AG09309 (cell line): Measurements from ENCODE around the gene ANKFY1.

ENCODE experiments used
- DNase-seq: peaks from one replicate; pipeline ENCODE4 v3.0.0-alpha.2; 2010; ENCODE audit warnings: low read depth
- H3K4me3 ChIP-seq: 2 replicates; pipeline ENCODE4 v1.5.1; 2011; ENCODE audit warnings: mild to moderate bottlenecking, low read depth, low read length, moderate library complexity; ENCODE audit not compliant: control insufficient read depth
- TF ChIP-seq, protein P1 (sequence below): IDR thresholded peaks from 2 replicates; pipeline ENCODE4 v1.5.1; 2011; ENCODE audit warnings: mild to moderate bottlenecking, low read depth, low read length, inconsistent platforms; ENCODE audit not compliant: insufficient read depth, control insufficient read depth; ENCODE audit errors: missing control alignments

The ANKFY1 gene

GRCh38 chr17:4219241-4219640 is 44.5 kb downstream of the ANKFY1 start:
- DNase-seq, result no peak
- no peak overlapping the region for H3K4me3 ChIP-seq
- TF ChIP-seq, protein P1, sequence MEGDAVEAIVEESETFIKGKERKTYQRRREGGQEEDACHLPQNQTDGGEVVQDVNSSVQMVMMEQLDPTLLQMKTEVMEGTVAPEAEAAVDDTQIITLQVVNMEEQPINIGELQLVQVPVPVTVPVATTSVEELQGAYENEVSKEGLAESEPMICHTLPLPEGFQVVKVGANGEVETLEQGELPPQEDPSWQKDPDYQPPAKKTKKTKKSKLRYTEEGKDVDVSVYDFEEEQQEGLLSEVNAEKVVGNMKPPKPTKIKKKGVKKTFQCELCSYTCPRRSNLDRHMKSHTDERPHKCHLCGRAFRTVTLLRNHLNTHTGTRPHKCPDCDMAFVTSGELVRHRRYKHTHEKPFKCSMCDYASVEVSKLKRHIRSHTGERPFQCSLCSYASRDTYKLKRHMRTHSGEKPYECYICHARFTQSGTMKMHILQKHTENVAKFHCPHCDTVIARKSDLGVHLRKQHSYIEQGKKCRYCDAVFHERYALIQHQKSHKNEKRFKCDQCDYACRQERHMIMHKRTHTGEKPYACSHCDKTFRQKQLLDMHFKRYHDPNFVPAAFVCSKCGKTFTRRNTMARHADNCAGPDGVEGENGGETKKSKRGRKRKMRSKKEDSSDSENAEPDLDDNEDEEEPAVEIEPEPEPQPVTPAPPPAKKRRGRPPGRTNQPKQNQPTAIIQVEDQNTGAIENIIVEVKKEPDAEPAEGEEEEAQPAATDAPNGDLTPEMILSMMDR, result no peak

DNA sequence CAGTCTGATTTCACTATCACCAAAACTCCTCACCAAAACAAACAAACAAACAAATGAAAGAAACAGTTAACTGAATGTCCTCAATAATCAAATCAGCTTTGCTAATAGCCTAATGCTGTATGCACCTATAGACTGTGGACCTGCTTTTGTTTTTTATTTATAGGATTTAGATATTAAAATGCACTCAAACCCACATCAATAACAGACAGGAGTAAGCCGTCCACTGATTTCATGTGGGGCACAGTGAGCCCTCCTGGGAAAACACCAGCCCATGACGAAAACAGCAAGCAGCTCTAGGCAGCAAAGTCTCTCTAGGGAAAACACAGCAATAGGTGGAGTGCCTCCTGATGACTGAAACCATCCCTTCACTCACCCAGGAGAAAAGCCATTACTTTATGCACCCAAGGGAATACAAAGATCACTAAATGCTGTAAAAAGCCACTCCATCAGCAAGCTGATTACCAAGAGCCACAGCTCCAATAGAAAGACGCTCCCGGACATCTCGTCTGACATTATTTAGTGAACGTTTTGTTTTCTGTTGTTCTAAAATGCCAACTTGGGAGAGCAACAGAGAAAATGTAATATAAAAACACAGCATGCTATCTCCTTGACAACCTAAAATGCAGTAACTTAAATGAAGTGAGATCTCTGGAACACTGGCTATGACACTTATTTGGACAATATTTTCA is 47.8 kb downstream of the ANKFY1 start:
- TF ChIP-seq, protein P1, result no peak
- DNase-seq, result no peak
- no peak overlapping the region for H3K4me3 ChIP-seq

DNA sequence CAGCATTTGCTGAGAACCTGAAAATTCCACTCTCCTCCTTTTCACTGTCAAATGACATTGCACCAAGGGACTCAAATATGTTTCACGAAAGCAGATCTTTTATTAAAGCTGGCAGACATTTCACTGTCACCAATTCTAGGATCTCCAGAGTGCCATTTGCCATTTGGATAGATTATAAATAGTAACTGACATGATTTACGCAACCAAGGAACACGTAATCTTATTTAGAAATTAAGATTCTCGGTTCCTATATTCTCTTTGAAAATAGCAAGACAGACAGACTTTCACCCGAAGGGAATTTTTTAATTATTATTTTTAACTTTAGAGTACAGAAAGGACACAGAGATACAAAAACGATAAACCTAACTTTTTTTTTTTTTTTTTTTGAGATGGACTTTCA is 49.6 kb downstream of the ANKFY1 start:
- H3K4me3 ChIP-seq, result no peak overlapping the region
- DNase-seq, result no peak
- TF ChIP-seq, protein P1, result no peak

DNA sequence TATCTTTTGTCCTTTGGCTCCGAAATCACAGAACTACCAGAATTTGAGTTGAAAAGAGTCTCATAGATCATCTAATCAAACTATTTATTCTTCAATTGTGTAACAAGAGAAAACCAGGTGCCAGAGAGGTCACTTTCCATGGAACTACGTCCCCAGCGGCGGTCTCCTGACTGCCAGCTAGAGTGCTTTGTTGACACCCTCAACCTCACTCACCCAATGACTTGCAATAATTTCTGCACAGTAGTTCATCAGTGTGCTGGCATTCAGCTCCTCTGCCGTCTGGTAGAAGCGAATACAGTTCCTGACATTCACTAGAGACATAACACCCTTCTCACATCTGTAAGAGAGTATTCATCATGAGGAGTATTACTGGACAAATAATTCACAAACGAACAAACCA is 54.2 kb downstream of the ANKFY1 start:
- H3K4me3 ChIP-seq, result no peak overlapping the region
- DNase-seq, result no peak
- TF ChIP-seq, protein P1, result no peak

- no peak overlapping the region for H3K4me3 ChIP-seq
- TF ChIP-seq, protein P1, result no peak
- DNase-seq, result peak; percentile 52
Measured at GRCh38 chr17:4208238-4208637, 55.5 kb downstream of the ANKFY1 start.

DNA sequence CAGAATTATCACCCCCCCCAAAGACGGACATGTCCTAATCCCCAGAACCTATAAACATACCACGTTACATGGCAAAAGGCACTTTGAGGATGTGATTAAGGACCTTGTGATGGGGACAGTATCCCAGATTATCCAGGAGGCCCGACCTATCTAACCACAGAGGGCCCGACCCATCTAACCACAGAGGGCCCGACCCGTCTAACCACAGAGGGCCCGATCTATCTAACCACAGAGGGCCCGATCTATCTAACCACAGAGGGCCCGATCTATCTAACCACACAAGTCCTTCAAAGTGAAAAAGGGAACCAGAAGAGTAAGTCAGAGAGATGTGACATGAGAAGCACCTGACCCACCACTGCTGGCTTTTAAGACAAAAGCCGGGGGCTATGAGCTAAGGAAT is 56.8 kb downstream of the ANKFY1 start:
- TF ChIP-seq, protein P1, result no peak
- DNase-seq, result no peak
- H3K4me3 ChIP-seq, result no peak overlapping the region

DNA sequence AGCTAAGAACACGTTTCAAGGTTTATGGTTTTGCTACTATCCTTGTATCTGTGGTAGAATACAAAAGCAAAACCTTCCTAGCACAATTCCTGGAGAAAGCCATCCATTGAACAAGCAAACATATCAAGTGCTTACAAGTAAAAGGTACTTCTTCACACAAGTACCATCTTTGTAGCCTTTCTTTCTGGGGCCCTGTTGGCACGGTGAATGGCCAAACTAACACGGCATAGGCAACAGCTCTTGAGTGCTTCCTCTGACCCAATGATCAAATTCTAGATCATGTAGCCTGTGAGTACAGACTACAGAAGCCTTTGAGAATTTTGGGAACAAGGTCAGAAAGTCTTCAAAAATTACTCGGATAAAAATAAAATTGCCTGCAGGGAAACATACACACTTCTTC is 57.9 kb downstream of the ANKFY1 start:
- H3K4me3 ChIP-seq, result no peak overlapping the region
- no peak for DNase-seq
- TF ChIP-seq, protein P1, result no peak
